Medulla oblongata (tissue), 1 donor: Measurements from ENCODE around the gene SETD1B.
"Not testable (repeated sequence)": the region's sequence is repeated elsewhere in the genome, so short reads cannot be mapped to it uniquely, and the experiment has no call there.

Experiments used
- DNase-seq: peaks from one replicate; pipeline ENCODE4 v3.0.0-alpha.2; 2015; ENCODE audit errors: extremely low spot score

The SETD1B gene

DNA sequence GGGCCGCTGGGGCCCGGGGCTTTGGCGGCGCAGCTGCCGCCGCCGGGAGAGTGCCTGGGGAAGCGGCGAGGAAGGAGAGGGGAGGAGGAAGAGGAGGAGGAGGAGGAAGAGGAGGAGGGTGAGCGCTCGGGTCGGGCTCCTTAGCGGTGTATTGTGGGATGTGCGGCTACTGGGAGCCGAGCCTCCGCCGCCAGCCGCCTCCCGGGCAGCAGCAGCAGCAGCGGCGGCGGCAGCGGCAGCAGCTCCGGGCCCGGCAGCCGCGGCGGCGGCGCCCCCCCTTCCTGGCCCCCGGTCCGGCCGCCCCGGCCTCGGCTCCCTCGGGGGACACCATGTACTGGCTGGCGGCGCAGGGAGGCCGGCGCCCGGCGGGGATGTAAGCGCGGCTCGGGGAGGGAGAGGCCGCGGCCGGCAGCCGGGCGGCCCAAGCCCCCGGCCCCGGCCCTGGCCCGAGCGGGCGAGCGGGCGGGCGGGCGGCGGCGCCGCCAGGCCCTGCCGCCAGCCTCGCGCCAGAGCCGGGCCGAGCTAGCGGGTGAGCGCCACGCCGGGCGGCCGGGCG lies at the start of gene SETD1B:
TSS of gene SETD1B (plus strand) at position 149 of the 556 bp plus-strand sequence. CDS start 729 bp downstream, outside the sequence.
- peak; percentile 48 for DNase-seq

DNA sequence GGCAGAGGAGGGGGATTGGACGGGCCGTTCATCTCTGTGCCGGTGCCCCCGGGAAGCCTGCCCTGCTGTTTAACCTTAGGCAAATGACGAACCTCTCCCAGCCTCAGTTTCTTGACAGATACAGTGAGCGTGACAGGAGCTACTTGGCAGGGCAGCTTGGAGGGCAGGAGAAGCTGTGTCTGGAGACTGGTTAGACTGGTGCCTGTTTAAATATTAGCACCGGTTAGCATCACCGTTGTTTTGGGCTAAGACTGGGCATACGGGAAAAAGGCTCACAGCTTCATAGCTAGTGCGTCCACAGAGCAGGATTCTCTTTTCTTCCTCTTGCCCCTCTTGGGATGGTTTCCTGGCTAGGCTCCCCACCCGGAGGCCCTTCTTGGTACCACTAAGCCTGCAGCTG lies 49.0 kb upstream of the SETD1B start:
- no peak for DNase-seq

DNA sequence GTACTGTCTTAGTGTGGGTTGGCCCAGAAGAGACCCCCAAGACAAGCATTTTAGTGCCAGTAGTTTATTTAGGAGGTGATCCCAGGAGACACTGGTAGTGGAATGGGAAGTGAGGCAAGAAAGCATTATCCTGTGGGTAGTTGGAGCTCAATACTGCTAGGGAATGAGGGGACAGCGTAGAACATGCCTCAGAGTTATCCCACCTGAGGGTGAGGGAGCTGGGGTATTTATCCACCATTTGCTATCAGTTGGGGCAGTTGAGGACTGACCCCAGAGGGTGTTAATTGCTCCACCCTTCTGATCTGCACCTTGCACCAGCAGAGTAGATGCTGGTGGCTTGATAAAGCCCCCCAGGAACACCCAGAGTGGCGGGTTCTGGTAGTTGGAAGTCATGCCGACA lies 48.2 kb upstream of the SETD1B start:
- DNase-seq, result no peak

DNA sequence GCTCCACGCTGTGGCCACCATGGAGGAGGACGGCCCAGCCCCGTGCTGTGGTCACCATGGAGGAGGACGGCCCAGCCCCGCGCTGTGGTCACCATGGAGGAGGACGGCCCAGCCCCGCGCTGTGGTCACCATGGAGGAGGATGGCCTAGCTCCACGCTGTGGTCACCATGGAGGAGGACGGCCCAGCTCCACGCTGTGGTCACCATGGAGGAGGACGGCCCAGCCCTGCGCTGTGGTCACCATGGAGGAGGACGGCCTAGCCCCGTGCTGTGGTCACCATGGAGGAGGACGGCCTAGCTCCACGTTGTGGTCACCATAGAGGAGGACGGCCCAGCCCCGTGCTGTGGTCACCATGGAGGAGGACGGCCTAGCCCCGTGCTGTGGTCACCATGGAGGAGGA lies 45.3 kb upstream of the SETD1B start:
- not testable (repeated sequence) for DNase-seq

DNA sequence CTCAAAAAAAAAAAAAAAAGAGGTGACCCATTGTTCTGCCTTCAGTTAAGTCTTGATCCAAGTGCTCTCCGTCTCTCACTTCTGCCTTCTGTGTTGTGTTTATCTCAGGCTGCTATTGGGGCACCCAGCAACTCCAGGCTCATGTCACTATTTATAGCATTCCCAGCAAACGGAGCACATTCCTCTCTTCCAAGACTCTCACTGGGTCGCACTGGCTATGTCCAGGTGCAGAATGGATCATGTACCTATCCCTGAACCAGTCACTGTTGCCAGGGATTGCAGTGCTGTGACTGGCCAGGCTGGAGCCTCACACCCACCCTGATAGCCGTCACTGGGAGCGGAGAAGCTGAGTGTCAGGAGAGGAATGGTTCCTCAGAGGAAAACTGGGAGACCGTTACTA lies 41.5 kb upstream of the SETD1B start:
- DNase-seq, result no peak

DNA sequence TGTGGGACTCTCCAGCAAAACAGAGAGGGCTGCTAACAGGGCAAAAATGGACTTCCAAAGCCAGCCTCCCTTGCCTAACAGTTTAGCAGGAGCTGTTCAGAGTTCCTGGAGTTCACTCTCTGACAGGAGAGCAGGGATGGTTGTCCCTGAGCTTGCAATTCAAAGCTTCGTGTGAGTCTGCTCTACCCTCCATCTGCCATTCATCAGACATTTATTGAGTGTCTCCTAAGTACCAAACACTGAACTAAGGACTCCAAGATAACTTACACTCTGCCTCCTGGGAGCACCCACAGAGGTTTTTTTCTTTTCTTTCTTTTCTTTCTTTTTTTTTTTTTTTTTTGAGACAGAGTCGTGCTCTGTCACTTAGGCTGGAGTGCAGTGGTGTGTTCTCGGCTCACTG lies 39.0 kb upstream of the SETD1B start:
- DNase-seq, result no peak

DNA sequence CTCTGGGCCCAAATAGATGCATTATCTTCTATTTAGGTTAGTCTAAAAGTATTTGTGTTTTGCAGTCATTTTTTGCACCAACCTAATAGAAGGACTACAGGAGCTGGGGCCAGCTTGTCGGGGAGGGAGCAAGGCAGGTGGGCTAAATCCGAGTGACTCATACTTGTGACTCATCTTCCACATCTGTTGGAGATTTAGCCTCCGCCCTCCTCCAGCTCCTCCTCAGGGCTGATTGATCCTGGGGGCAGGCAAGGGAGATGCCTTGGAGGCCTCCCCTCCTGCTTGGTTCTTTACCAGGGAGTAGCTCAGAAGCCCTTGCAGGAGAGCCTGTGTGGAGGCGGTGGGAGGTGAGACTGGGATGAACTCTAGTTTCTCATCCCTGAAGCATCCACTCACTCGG lies 38.2 kb upstream of the SETD1B start:
- no peak for DNase-seq

DNA sequence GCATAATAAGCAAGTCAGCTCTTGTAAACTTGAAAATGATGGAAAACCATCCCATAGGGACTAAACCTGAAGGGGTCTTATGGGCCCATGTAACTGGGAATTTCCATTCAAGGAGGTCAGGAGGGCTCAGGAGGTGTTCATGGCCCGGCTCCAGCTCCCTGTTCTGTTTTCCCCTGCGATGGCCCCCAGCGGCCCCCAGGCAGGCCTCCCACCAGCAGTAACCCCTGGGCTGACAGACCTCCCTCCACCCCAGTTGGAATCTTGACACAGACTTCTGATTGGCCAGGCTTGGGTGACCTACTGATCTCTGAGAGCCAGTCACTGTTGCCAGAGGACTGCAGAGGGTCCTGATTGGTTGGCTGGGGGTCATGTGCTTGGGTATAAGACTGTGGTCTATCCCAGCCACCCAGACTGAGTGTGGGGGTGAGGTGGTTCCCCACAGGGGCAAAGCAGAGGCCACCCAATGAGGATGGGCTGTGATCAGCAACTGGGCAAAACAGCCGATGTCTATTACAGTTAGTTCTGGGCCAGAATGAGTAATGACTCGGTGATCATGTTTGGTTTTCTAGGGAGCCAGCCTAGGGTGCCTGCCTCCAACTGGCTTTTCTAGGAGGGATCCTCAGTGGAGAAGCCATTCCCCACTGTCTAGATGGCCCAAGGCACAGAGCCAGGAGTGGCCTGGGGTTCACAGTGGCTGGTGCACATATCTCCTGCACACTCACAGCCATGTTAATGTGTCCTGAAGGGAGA lies 37.3 kb upstream of the SETD1B start:
- no peak for DNase-seq

DNA sequence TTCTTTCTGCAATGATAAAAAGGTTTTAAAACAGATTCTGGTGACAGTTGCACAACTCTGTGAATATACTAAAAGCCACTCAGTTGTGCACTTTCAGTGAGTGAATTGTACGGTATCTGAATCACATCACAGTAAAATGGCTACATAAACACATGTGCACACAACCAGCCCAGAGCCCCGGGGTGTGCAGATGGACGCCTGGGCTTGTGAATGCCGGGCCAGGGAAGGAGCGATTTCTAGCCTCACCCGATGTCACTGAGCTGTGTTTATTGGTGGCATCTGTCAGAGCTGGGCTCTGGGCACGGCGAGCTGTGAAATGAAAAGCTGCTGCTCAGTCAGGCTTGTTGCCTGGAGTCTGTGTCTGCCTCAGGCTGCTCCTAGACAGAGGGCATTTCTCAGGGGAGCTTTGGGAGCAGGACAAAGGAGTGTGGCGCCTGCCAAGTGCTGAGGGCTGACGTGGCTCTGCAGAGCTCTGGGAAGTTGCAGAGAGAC lies 36.2 kb upstream of the SETD1B start:
- DNase-seq, result peak; percentile 85

DNA sequence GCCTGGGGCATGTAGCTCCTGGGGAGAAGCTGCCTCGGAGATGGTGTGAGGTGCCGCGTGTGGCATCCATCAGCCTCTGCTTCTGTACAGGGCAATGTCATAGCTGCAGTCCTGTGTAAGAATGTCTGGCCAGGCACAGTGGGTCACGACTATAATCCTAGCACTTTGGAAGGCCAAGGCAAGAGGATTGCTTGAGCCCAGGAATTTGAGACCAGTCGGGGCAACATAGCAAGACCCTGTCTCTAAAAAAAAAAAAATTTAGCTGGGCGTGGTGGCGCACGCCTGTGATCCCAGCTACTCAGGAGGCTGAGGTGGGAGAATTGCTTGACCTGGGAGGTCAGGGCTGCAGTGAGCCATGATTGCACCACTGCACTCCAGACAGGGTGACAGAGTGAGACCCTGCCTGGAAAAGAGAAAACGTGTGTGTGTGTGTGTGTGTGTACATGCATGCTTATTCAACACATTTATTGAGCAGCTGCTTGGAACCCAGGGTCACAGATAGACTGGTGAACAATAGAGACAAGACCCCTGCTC lies 34.4 kb upstream of the SETD1B start:
- no peak for DNase-seq

DNA sequence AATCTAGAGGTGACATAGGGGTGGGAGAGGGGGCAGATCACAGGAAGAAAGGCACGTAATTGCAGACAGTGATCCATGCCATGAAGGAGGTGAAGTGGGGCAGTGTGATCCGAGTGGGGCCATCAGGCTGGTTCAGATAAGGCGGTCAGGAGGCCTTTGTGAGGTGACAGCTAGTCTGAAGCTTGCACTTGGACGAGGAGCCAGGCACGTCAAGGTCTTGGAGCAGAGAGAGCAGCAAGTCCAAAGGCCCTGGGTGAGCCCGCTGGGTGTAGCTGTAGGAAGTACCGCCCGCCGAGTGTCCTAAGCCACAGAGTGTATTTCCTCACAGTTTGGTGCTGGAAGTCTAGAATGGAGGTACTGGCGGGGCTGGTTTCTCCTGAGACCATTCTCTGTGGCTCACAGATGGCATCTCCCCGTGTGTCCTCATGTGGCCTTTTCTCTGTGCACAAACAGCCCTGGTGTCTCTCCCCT lies 33.9 kb upstream of the SETD1B start:
- no peak for DNase-seq

DNA sequence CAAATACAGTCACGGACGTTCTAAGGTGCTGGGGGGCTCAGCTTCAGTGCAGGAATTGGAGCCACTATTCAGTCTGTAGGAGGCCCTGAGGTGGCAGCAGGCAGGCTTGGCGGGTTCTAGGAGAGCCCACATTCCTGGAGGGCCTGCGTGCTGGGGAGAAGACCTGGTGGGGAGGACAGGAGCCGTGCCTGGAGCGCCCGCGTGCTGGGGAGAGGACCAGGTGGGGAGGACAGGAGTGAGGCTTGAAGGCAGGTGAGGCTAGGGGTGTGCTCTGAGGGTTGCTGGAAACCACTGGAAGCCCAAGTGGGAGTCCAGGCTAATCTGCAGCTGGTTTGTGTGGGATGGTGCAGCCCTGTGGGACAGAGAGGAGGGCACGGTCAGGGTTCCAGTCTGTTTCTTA lies 33.4 kb upstream of the SETD1B start:
- no peak for DNase-seq

DNA sequence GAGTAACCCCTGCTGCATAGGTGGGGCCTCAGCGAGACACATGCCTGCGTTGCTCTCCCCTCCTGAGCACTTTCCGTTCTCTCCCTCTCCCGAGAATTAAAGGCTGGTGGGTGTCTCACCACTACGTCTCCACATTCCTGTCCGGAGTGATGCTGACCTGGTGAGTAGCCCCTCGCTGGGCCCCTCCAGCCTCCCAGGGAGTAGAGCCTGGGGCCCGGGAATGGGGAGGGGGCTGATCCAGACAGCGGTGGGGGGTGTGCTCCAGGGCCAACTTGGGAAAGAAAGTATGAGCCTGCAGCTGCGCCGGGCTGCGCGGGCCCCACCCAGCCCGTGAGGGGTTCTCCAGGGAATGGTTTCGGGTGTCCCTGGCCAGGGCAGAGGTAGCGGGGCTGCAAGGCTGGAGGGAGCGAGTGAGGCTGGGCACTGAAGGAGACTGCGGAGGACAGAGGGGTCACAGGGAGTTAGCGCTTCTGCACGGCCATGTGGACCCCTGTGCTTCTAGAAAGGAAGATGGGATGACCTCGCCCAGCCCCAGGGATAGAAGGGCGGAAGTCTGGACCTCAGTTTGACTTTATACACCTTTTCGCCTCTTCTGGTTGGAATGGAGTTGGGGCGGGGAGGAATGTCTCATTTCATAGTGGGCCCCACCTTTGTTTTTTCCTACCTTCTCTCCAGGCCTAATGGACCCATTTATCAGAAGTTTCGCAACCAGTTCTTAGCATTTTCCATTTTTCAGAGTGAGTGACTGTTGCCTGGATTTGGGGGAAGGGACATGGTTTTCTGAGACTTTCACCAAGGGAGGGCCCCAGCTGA lies 32.8 kb upstream of the SETD1B start:
- DNase-seq, result no peak

DNA sequence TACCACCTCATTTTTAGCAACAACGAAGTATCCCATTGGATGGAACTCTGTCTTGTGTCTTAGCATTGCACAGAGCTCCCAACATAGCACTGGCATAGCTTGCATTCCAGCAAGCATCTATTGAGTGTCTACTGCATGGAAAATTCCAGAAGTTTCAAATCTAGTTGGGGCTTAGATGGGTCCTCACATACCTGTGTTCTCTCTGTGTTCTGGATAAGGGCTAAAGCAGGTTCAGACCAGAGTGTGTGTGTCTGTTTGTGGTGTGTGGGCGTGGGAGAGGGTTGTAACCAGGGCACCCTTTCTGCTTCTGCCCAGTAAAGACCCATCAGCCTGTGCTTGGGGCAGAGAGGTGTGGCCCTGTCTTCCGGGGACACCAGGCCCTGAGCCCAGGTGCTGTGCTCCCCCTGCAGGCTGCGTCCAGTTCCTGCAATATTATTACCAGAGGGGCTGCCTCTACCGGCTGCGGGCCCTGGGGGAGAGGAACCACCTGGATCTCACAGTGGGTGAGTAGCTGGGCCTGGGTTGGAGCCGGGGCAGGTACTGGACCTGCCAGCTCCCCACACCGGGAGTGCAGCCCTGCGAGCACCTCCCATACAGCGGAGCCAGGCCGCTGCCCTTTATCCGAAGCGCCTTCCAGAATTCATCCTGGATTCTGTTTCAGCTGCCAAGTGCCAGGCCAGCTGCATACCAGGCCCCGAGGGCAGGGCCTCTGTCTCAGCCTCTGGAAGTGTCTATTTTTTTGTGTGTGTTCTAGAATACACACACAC lies 30.6 kb upstream of the SETD1B start:
- peak; percentile 63 for DNase-seq

DNA sequence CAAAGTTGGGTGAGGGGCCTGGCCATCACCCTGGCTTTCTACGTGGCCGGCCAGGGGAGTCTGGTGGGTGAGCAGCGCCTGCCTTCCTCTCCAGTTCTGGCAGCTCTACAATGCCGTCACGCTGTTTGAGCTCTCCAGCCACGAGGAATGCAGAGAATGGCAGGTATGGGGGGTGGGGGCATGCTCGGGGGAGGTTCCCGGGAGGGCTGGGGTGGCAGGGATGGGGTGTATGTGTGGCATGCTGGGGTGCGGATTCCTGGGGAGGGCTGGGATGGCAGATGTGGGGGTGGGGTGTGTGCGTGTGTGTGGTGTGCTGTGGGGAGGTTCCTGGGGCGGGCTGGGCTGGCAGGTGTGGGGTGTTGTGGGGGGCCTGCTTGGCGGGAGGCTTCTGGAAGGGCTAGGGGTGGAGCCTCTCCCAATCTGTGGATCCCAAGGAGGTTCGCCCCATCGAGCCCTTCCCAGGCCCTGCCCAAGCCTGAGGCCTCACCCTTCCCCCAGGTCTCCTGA lies 28.8 kb upstream of the SETD1B start:
- no peak for DNase-seq

DNA sequence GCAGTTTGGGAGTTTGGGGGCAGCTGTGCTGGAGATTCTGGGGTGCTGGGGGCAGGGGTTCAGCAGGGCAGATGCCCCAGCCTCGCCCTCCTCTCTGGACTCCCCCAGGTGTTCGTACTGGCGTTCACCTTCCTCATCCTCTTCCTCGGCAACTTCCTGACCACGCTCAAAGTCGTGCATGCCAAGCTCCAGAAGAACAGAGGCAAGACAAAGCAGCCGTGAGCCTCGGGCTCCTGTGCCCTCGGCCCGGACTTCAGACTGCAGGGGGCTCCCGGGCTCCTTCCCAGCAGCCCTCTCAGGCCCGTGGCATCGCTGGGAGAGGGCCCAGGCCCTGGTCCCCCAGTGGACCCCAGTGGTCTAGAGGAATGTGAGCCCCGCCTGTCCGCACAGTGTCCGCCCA lies 28.3 kb upstream of the SETD1B start:
- no peak for DNase-seq

DNA sequence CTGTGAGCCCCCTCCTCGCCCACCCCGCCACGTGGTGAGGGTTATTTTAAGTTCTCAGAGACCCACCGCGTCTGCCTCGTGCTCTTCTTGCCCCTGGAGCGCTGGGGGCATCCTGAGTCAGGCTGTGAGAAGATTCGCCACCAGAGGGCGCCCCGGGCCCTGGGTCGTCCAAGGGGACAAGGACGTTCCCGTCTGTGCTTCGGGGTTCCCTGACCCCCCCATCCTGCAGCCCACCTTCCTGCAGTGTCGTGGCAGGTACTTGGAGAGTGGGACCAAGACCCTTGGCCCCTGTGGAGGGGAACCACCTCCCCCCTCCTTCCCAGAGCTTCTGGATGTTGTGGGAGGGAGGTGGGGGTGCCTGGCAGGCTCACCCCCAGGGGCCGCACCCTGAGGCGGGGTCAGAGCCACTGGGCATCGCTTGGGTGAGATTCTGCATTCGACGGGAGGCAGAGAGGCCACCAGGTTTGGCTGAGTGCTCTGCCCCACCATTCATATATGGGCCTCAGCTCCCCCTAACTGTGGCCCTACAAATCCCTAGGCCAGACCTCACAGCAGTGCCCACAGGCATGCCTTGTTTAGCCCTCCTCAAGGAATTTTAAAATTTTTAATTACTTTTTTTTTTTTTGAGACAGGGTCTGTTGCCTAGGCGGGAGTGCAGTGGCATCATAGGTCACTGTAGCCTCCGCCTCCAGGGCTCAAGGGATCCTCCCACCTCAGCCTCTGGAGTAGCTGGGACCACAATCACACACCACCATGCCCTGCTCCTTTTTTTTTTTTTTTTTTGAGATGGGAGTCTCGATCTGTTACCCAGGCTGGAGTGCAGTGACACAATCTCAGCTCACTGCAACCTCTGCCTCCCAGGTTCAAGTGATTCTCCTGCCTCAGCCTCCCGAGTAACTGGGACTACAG lies 27.4 kb upstream of the SETD1B start:
- DNase-seq, result peak; percentile 72

DNA sequence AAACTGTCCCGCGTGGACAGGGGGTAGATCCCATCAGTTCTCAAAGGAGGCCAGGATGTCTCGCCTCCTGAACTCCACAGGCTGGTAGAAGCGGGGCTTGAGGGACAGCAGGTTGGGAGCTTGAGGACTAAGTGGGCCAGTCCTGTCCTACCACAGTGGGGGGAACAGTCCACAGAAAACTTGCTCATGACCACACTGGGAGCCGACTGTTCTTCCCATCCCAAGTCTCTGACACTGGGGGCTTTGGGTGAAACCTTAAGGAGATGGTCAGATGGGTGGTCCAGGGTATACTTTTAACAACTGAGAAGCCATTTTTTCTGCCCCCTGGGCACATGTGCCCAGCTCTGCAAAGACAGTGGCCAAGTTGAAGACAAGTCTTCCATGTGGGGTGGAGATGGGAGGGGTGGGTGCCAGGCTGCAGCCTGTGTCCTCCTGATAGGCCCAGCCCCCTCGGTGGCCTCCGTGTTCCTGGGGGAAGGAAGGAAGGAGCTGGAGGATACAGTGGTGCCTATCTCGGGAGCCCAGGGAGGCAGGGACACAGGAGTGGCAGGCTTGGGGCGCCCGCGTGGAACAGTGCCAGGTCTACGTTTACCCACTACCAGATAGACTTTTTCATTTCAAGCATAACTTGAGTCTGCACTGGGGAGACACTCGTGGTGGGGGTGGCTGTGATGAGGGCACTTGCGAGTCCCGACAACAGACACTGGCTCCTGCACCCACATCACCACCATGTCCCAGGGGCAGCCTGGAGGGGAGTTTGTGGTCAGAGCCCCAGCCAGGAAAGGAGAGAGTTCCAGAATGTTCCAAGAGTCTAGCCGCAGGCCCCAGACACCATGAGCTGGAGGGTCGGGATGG lies 25.0 kb upstream of the SETD1B start:
- no peak for DNase-seq

DNA sequence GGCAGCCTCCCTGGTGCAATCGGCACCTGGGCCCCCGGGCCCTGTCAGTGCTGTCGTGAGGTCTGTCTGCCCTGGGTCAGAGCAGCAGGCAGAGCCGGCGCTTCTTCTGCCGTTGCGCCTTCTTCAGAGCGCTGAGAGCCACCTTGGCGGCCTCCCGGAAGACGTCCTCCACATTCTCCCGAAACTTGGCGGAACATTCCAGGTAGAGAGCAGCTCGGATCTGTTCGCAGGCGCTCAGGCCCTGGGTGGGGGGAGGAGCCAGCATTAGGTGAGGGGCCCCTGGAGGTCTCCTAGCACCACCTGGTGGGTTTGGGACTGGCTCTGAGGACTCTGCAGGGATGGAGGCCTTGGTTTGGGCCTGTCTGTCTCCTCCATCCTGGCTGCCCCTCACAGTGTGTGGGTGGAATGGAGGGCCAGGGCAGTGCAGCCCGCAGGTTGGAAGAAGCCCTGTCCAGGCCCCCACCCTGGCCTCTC lies 24.4 kb upstream of the SETD1B start:
- DNase-seq, result no peak
